HUES6 (cell line): ENCODE data around the gene ASB6.

Experiments
- H3K27ac ChIP-seq: 2 replicates; pipeline ENCODE4 v1.7.0; 2013; ENCODE audit warnings: low read depth, mild to moderate bottlenecking, low read length, inconsistent platforms
- H3K27me3 ChIP-seq: 2 replicates; pipeline ENCODE4 v1.6.1; 2013; ENCODE audit warnings: low read length; ENCODE audit not compliant: control insufficient read depth, insufficient read depth
- H3K36me3 ChIP-seq: 2 replicates; pipeline ENCODE4 v1.6.1; 2013; ENCODE audit warnings: low read length; ENCODE audit not compliant: control insufficient read depth, insufficient read depth
- H3K4me1 ChIP-seq: 2 replicates; pipeline ENCODE4 v1.6.1; 2013; ENCODE audit warnings: low read length; ENCODE audit not compliant: control insufficient read depth, insufficient read depth
- H3K4me3 ChIP-seq: 2 replicates; pipeline ENCODE4 v1.5.1; 2013; ENCODE audit warnings: low read depth, low read length
- H3K9ac ChIP-seq: one replicate; pipeline ENCODE4 v1.6.1; 2013; ENCODE audit warnings: mild to moderate bottlenecking, low read length
- H3K9me3 ChIP-seq: 2 replicates; pipeline ENCODE4 v1.6.1; 2013; ENCODE audit warnings: low read depth, low read length; ENCODE audit not compliant: control insufficient read depth, insufficient read depth

Gene ASB6

GRCh38 chr9:129604056-129604765 is 37.7 kb downstream of the ASB6 start:
- no peak overlapping the region for H3K27ac ChIP-seq
- peaks cover 39% of the 10 kb centered on the region for H3K4me1 ChIP-seq

GRCh38 chr9:129602598-129603415 is 39.1 kb downstream of the ASB6 start:
- Histone ChIP-seq H3K4me1 (peaks cover 42% of the 10 kb centered on the region), H3K4me3 (no peak overlapping the region; the same call in 1 of the 2 replicates)

More at GRCh38 chr9:129604056-129604765, 37.7 kb downstream of the ASB6 start:
- H3K9ac ChIP-seq: peak overlapping the region; percentile 2
- H3K9me3 ChIP-seq: no peaks in the 10 kb centered on the region
- no peak overlapping the region for H3K4me3 ChIP-seq
- no peaks in the 10 kb centered on the region for H3K27me3 ChIP-seq
- no peaks in the 10 kb centered on the region for H3K36me3 ChIP-seq

GRCh38 chr9:129601082-129601674 is 40.8 kb downstream of the ASB6 start:
- Histone ChIP-seq H3K9me3 (no peaks in the 10 kb centered on the region), H3K36me3 (no peaks in the 10 kb centered on the region), H3K27ac (no peak overlapping the region), H3K9ac (no peak overlapping the region), H3K27me3 (peaks cover 5% of the 10 kb centered on the region; the same call in 1 of the 2 replicates), H3K4me1 (peaks cover 40% of the 10 kb centered on the region), H3K4me3 (no peak overlapping the region)

More at GRCh38 chr9:129602598-129603415, 39.1 kb downstream of the ASB6 start:
- Histone ChIP-seq H3K9ac (no peak overlapping the region), H3K27me3 (peaks cover 5% of the 10 kb centered on the region; the same call in 1 of the 2 replicates), H3K27ac (no peak overlapping the region), H3K36me3 (no peaks in the 10 kb centered on the region), H3K9me3 (no peaks in the 10 kb centered on the region)

- H3K9ac ChIP-seq: peak overlapping the region; percentile 91
- peak overlapping the region; percentile 76 for H3K4me3 ChIP-seq
Measured at GRCh38 chr9:129598089-129598596, 43.8 kb downstream of the ASB6 start.

GRCh38 chr9:129597355-129598088 is 44.4 kb downstream of the ASB6 start:
- Histone ChIP-seq H3K9me3 (no peaks in the 10 kb centered on the region), H3K36me3 (no peaks in the 10 kb centered on the region), H3K27me3 (peaks cover 26% of the 10 kb centered on the region), H3K4me1 (peaks cover 43% of the 10 kb centered on the region), H3K9ac (peak overlapping the region; percentile 91), H3K27ac (peak overlapping the region; percentile 95; the same call in 1 of the 2 replicates), H3K4me3 (peak overlapping the region; percentile 76)

More at GRCh38 chr9:129598089-129598596, 43.8 kb downstream of the ASB6 start:
- no peaks in the 10 kb centered on the region for H3K36me3 ChIP-seq
- peaks cover 45% of the 10 kb centered on the region for H3K4me1 ChIP-seq
- H3K27me3 ChIP-seq: peaks cover 21% of the 10 kb centered on the region
- no peaks in the 10 kb centered on the region for H3K9me3 ChIP-seq
- H3K27ac ChIP-seq: peak overlapping the region; percentile 95; the same call in 1 of the 2 replicates

- H3K36me3 ChIP-seq: no peaks in the 10 kb centered on the region
- peaks cover 46% of the 10 kb centered on the region for H3K4me1 ChIP-seq
- no peaks in the 10 kb centered on the region for H3K9me3 ChIP-seq
- H3K9ac ChIP-seq: peak overlapping the region; percentile 79
- H3K27ac ChIP-seq: peak overlapping the region; percentile 77; the same call in 1 of the 2 replicates
- H3K4me3 ChIP-seq: peak overlapping the region; percentile 76
- H3K27me3 ChIP-seq: peaks cover 31% of the 10 kb centered on the region
Measured at GRCh38 chr9:129596541-129597331, 45.2 kb downstream of the ASB6 start.

GRCh38 chr9:129595903-129596540 is 45.9 kb downstream of the ASB6 start:
- Histone ChIP-seq H3K36me3 (no peaks in the 10 kb centered on the region), H3K27me3 (peaks cover 31% of the 10 kb centered on the region), H3K9me3 (no peaks in the 10 kb centered on the region), H3K9ac (no peak overlapping the region), H3K4me3 (peak overlapping the region; percentile 76), H3K4me1 (peaks cover 47% of the 10 kb centered on the region), H3K27ac (peak overlapping the region; percentile 77; the same call in 1 of the 2 replicates)

- Histone ChIP-seq H3K4me3 (no peak overlapping the region), H3K36me3 (no peaks in the 10 kb centered on the region), H3K27me3 (peaks cover 38% of the 10 kb centered on the region), H3K27ac (no peak overlapping the region), H3K9me3 (no peaks in the 10 kb centered on the region), H3K9ac (no peak overlapping the region), H3K4me1 (peaks cover 47% of the 10 kb centered on the region)
Measured at GRCh38 chr9:129595311-129595741, 46.6 kb downstream of the ASB6 start.

- no peaks in the 10 kb centered on the region for H3K36me3 ChIP-seq
- H3K27me3 ChIP-seq: peaks cover 42% of the 10 kb centered on the region
- H3K9ac ChIP-seq: no peak overlapping the region
- peaks cover 47% of the 10 kb centered on the region for H3K4me1 ChIP-seq
- H3K9me3 ChIP-seq: no peaks in the 10 kb centered on the region
- no peak overlapping the region for H3K27ac ChIP-seq
- H3K4me3 ChIP-seq: no peak overlapping the region
Measured at GRCh38 chr9:129594632-129595031, 47.3 kb downstream of the ASB6 start.
